Loucy (cell line): ENCODE measurements around the gene TIAM1.

ENCODE experiments used
- CTCF ChIP-seq: fragments of 200-600 bp; sonication (generic); conservative IDR thresholded peaks from 2 replicates; pipeline ENCODE4 v1.5.1; 2014; ENCODE audit warnings: mild to moderate bottlenecking, antibody characterized with exemption, low read length
- EZH2phosphoT487 ChIP-seq: fragments of 200-600 bp; IDR thresholded peaks from 2 replicates; pipeline ENCODE4 v1.6.1; 2018; ENCODE audit warnings: antibody characterized with exemption, mild to moderate bottlenecking, moderate library complexity, borderline replicate concordance

- peak; percentile 79 for TF ChIP-seq CTCF
- no peak for TF ChIP-seq EZH2phosphoT487
Measured at GRCh38 chr21:31198575-31198974, 145.5 kb downstream of the TIAM1 start.
